GM12878 (cell line): Measurements from ENCODE around the gene PID1. TPM values are rescaled to one million over a fixed set of nuclear protein-coding genes. Genes with fewer than 3 reads are reported as not detected.

Experiments
- E2F8 ChIP-seq: fragments of 450-650 bp; IDR thresholded peaks from 2 replicates; pipeline ENCODE4 v1.6.1; 2018; ENCODE audit warnings: mild to moderate bottlenecking, low read depth, moderate library complexity; ENCODE audit not compliant: partially characterized antibody
- E4F1 ChIP-seq: fragments of 450-650 bp; IDR thresholded peaks from 2 replicates; pipeline ENCODE4 v1.6.1; 2018; ENCODE audit warnings: borderline replicate concordance, mild to moderate bottlenecking; ENCODE audit not compliant: partially characterized antibody
- HDAC6 ChIP-seq: fragments of 200-600 bp; sonication (generic); IDR thresholded peaks from one replicate; pipeline ENCODE4 v1.8.0; 2017; ENCODE audit warnings: antibody characterized with exemption; ENCODE audit not compliant: unreplicated experiment
- HSF1 ChIP-seq: fragments of 150-350 bp; IDR thresholded peaks from 2 replicates; pipeline ENCODE4 v1.6.1; 2014; ENCODE audit warnings: mild to moderate bottlenecking, low read depth, low read length
- MTA2 ChIP-seq: fragments of 450-650 bp; IDR thresholded peaks from 2 replicates; pipeline ENCODE4 v1.6.1; 2016; ENCODE audit warnings: low read depth, mild to moderate bottlenecking, moderate library complexity
- PML ChIP-seq: IDR thresholded peaks from 2 replicates; pipeline ENCODE4 v1.6.1; 2012; ENCODE audit warnings: low read length, inconsistent platforms
- POU2F2 ChIP-seq: IDR thresholded peaks from 3 replicates; pipeline ENCODE4 v1.6.1; 2011; ENCODE audit warnings: low read depth, mild to moderate bottlenecking, low read length, borderline replicate concordance
- RUNX3 ChIP-seq: IDR thresholded peaks from 2 replicates; pipeline ENCODE4 v1.6.1; 2012; ENCODE audit warnings: low read length, inconsistent platforms
- SREBF1 ChIP-seq: IDR thresholded peaks from 2 replicates; pipeline ENCODE4 v1.6.1; 2012; ENCODE audit warnings: mild to moderate bottlenecking, low read length
- TAF1 ChIP-seq: IDR thresholded peaks from 2 replicates; pipeline ENCODE4 v1.6.1; 2011; ENCODE audit warnings: mild to moderate bottlenecking, low read depth, low read length, borderline replicate concordance
- USF2 ChIP-seq: IDR thresholded peaks from 2 replicates; pipeline ENCODE4 v1.6.1; 2011; ENCODE audit warnings: low read depth, low read length, improper control_type of control experiment, borderline replicate concordance
- polyA plus RNA-seq, 11 experiments: library from polyadenylated mRNA; depleted of rRNA in 4 of 11; unstranded in 6 of 11; stranded (reverse) in 5 of 11; fragments of >200 nt; fragmentation: Nextera tagmentation in 4 of 11; fragmentation: Illumina TruSeq in 1 of 11; extraction: Ambion mirVana in 4 of 11; extraction: Trizol in 1 of 11; gene quantifications; 1 replicate in 1 of 11; 2 replicates in 10 of 11; pipeline versions ENCODE4 v1.2.1 to v1.2.3, GENCODE V29; 2011 to 2016; ENCODE audit warnings: inconsistent platforms in 2 of 11, missing spikeins in 2 of 11, low read depth in 1 of 11
- total RNA-seq, 4 experiments: library from RNA; depleted of rRNA in 3 of 4; stranded (reverse); fragments of >200 nt in 3 of 4; fragmentation: Illumina TruSeq in 1 of 4; extraction: Trizol in 1 of 4; gene quantifications; 2 replicates each; pipeline versions ENCODE4 v1.2.1 to v1.2.3, GENCODE V29; 2013 to 2021

Gene PID1
- total and polyA plus RNA-seq, 10 of the 15 experiments (the other 5 are each of a cell fraction or from before 2014, with no cell fraction given): not detected

- TF ChIP-seq E2F8 (no peak), HSF1 (no peak), E4F1 (no peak), MTA2 (no peak), PML (no peak), USF2 (no peak), POU2F2 (0 out of 3 replicates have a peak, but pooled peaks have one; percentile 44), RUNX3 (peak; percentile 22; the same call in 1 of the 2 replicates), HDAC6 (no peak), SREBF1 (no peak), TAF1 (no peak)
Measured at GRCh38 chr2:229118927-229119326, 152.2 kb downstream of the PID1 start (continued).
